T-helper 1 cell treated with Interleukin-12 subunit alpha and Interleukin-12 subunit beta and Interleukin-4 antibody, amounts not matched to agents 30 μg/mL and 1 μg/mL, for 36 hours (primary cell): ENCODE data around the gene PIBF1.
"Not testable (repeated sequence)": the region's sequence is repeated elsewhere in the genome, so short reads cannot be mapped to it uniquely, and the experiment has no call there.

Experiments used
- H3K27ac Mint-ChIP-seq: one replicate; pipeline ENCODE4 v1.8.0; 2021; ENCODE audit warnings: mild to moderate bottlenecking, mixed read lengths
- H3K27me3 Mint-ChIP-seq: one replicate; pipeline ENCODE4 v1.8.0; 2021; ENCODE audit warnings: low read depth, mixed read lengths
- H3K36me3 Mint-ChIP-seq: one replicate; pipeline ENCODE4 v1.8.0; 2021; ENCODE audit warnings: low read depth, mixed read lengths
- H3K4me1 Mint-ChIP-seq: one replicate; pipeline ENCODE4 v1.8.0; 2021; ENCODE audit warnings: low read depth, mixed read lengths
- H3K4me3 Mint-ChIP-seq: one replicate; pipeline ENCODE4 v1.8.0; 2021; ENCODE audit warnings: mild to moderate bottlenecking, moderate library complexity, mixed read lengths
- H3K9me3 Mint-ChIP-seq: one replicate; pipeline ENCODE4 v1.8.0; 2021; ENCODE audit warnings: mixed read lengths

PIBF1 gene

DNA sequence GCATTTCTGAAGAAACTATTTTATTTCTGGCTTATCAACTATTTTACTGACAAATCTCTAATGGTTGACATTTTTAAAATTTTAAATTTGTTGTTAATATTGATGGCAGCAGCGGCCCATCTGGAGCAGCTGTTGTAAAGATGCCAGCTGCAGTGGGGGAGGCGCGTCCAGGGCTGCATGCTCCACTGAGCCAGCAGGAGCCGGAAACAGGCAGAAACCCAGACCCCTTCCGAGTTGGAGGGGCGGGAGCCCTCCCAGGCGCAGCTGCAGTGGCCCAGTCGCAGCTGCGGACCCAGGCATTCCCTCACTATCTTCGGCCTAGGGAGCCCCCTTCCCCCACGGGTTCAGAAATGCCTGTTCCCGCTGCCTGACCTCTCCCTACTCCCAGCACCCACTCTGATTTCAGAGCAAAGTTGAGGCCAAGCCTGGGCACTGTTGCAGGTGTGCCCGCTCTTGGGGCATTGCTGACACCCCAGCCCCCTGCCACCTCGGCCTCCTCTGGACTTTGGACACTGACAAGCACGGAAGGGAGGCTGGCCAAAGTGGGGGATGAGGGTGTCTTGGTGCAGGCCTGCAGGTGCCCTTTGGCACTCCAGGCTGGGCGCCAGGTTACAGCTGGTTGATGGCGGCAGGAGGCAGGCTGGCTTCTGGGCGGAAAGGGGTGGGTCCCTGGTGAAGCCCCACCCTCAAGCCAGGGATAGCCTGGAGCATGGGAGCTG lies 69.2 kb downstream of the PIBF1 start:
- Mint-ChIP-seq H3K4me1 (peaks cover 3% of the 10 kb centered on the region), H3K27me3 (no peaks in the 10 kb centered on the region), H3K27ac (no peak overlapping the region), H3K36me3 (peaks cover 21% of the 10 kb centered on the region), H3K9me3 (no peaks in the 10 kb centered on the region), H3K4me3 (no peak overlapping the region)

DNA sequence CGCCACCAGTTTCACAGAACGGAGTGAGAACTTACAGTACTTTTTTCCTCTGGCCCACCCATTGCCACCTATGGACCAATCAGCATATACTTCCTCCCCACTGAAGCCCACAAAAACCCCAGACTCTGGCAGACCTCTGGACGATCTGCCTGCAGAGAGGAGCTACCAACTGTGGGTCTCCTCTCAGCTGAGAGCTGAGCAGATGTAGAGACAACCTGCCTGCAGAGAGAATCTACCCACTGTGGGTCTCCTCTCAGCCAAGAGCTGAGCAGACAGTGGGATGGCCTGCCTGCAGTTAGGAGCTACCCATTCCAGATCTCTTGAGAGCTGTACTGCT lies 69.7 kb downstream of the PIBF1 start:
- H3K27ac Mint-ChIP-seq = no peak overlapping the region
- peaks cover 3% of the 10 kb centered on the region for H3K4me1 Mint-ChIP-seq
- H3K4me3 Mint-ChIP-seq = no peak overlapping the region
- H3K27me3 Mint-ChIP-seq = no peaks in the 10 kb centered on the region
- peaks cover 17% of the 10 kb centered on the region for H3K36me3 Mint-ChIP-seq
- H3K9me3 Mint-ChIP-seq = no peaks in the 10 kb centered on the region

DNA sequence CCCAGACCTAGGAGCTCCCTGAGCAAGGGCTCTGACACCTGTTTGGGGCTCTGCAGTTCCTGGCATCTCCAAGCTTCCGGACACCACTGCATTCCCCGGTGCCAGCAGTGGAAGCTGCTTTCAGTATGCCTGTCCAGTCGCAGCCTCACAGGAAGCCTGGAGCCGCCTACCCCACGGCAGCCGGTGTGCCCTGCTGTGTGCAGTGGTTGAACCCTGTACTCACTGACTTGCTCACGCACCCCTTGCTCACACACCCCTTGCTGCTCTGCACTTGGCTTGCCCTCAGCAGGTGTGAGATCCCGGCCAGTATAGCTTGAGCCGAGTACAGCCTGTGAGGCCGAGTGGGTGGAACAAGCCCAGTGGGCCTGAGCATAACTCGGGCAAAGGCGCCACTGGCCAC lies 70.3 kb downstream of the PIBF1 start:
- Mint-ChIP-seq H3K4me3 (no peak overlapping the region), H3K27ac (no peak overlapping the region), H3K27me3 (no peaks in the 10 kb centered on the region), H3K4me1 (peaks cover 3% of the 10 kb centered on the region), H3K9me3 (no peaks in the 10 kb centered on the region), H3K36me3 (peaks cover 16% of the 10 kb centered on the region)

- no peaks in the 10 kb centered on the region for H3K27me3 Mint-ChIP-seq
- H3K4me3 Mint-ChIP-seq = no peak overlapping the region
- H3K27ac Mint-ChIP-seq = no peak overlapping the region
- no peaks in the 10 kb centered on the region for H3K9me3 Mint-ChIP-seq
- H3K36me3 Mint-ChIP-seq = peaks cover 10% of the 10 kb centered on the region
- H3K4me1 Mint-ChIP-seq = peaks cover 3% of the 10 kb centered on the region
Measured at GRCh38 chr13:72853000-72853399, 71.1 kb downstream of the PIBF1 start.

DNA sequence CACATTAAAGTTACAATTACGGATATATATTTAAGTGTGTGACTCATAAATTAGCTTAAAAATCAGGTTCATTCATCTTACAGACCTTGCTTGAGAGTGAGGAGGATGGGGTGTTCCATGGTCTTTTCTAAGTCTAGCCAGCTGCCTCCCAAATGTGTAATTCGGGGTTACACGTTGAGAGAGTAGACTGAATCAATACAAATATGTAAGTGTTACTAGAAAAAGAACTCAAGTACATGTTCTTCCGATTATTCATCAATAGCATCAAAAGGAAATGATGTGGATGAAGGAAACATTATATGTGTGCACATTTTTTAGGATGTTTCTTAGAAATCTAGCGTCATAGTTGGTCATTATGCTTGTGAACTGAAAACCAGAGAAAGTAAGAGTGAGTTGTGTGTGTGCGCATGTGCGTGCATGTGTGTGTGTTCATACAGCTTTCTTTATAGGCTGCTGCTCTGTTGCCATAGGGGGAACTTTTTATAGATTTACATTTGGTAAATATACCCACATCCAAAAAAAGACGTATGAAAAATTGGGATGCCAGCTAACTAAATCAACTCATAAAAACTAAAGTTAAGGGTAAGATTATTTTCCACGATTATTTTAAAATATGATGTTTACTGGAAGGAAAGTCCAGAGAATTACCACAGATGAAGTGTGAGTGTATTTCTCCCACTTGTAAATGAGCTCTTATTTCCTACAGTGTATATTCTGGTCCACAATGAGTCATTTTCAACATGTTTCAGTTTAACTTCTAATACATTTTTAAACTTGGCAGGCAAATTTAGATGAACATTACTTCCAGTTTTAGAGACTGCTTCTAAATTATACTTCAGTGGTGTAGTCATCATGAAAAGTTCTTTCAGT lies 82.4 kb downstream of the PIBF1 start:
- Mint-ChIP-seq H3K27me3 (no peaks in the 10 kb centered on the region), H3K4me3 (no peak overlapping the region), H3K27ac (no peak overlapping the region), H3K9me3 (peaks cover 3% of the 10 kb centered on the region), H3K36me3 (peaks cover 18% of the 10 kb centered on the region), H3K4me1 (peaks cover 4% of the 10 kb centered on the region)

DNA sequence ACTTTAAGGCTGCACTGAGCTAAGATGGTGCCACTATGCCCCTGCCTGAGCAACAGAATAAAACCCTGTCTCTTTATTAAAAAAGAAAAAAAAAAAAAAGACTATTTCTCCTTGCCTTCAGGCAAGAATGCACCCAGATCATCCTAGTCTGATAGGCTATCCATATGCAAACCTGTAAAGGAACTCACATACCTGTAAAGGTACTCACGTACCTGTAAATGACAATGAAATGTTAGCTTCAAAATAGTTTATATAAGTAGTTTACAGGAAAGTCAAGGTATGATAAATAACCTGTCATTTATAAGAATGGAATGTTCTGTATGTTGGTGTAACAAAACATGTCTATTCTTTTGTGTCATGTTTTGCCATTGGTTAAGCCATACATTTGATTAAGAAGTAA lies 86.3 kb downstream of the PIBF1 start:
- peaks cover 19% of the 10 kb centered on the region for H3K36me3 Mint-ChIP-seq
- H3K27me3 Mint-ChIP-seq = no peaks in the 10 kb centered on the region
- H3K4me3 Mint-ChIP-seq = no peak overlapping the region
- peaks cover 4% of the 10 kb centered on the region for H3K4me1 Mint-ChIP-seq
- peaks cover 3% of the 10 kb centered on the region for H3K9me3 Mint-ChIP-seq
- no peak overlapping the region for H3K27ac Mint-ChIP-seq

- Mint-ChIP-seq H3K27ac (no peak overlapping the region), H3K9me3 (peaks cover 15% of the 10 kb centered on the region), H3K4me1 (peaks cover 8% of the 10 kb centered on the region), H3K27me3 (no peaks in the 10 kb centered on the region), H3K36me3 (peaks cover 18% of the 10 kb centered on the region), H3K4me3 (no peak overlapping the region)
Measured at GRCh38 chr13:72875233-72875632, 93.3 kb downstream of the PIBF1 start.

- H3K27ac Mint-ChIP-seq = no peak overlapping the region
- no peaks in the 10 kb centered on the region for H3K4me1 Mint-ChIP-seq
- H3K27me3 Mint-ChIP-seq = no peaks in the 10 kb centered on the region
- H3K9me3 Mint-ChIP-seq = peaks cover 11% of the 10 kb centered on the region
- H3K4me3 Mint-ChIP-seq = no peak overlapping the region
- peaks cover 20% of the 10 kb centered on the region for H3K36me3 Mint-ChIP-seq
Measured at GRCh38 chr13:72884101-72884500, 102.2 kb downstream of the PIBF1 start.

DNA sequence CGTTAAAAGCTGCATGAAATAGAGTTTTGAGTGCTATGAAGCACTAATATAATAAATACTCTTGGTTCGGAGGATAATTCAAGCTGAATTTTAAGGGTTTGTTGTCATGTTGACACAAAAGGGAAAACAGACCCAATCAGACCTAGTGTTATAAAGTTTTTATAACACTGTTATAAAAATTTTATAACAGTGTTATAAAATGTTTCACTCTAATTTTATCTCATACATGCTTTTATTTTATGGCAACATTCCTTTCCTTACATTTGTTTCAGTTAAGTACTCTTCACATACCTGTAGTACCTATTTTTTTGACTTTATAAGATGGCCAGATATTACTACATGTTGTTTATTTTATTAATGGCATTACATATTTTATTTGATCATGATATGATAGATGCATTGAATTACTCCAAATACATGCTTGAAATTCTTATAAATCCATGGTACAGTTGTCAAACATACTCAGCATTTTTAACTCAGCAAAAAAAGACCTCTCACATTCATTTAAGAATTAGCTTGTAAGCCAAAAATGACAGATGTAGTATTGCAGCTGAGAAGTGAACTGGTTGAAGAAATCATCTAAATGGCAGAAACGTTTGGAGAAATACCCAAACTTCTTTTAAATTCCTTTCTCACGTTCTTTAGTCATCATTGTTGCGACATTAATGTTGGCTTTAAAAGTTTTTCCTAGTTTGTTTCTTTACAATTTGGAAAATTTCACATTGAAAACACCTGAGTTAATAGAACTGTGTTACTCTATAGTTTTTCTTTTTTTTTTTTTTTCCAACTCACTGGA lies 104.5 kb downstream of the PIBF1 start:
- no peak overlapping the region for H3K27ac Mint-ChIP-seq
- peaks cover 7% of the 10 kb centered on the region for H3K9me3 Mint-ChIP-seq
- no peaks in the 10 kb centered on the region for H3K4me1 Mint-ChIP-seq
- no peaks in the 10 kb centered on the region for H3K27me3 Mint-ChIP-seq
- H3K4me3 Mint-ChIP-seq = no peak overlapping the region
- H3K36me3 Mint-ChIP-seq = peaks cover 15% of the 10 kb centered on the region

GRCh38 chr13:72889495-72889894 lies 107.6 kb downstream of the PIBF1 start:
- Mint-ChIP-seq H3K27me3 (no peaks in the 10 kb centered on the region), H3K9me3 (no peaks in the 10 kb centered on the region), H3K36me3 (peaks cover 4% of the 10 kb centered on the region), H3K4me3 (no peak overlapping the region), H3K27ac (no peak overlapping the region), H3K4me1 (no peaks in the 10 kb centered on the region)

GRCh38 chr13:72890546-72890945 lies 108.6 kb downstream of the PIBF1 start:
- Mint-ChIP-seq H3K9me3 (no peaks in the 10 kb centered on the region), H3K27ac (no peak overlapping the region), H3K36me3 (peaks cover 5% of the 10 kb centered on the region), H3K4me1 (no peaks in the 10 kb centered on the region), H3K27me3 (no peaks in the 10 kb centered on the region), H3K4me3 (no peak overlapping the region)

- H3K9me3 Mint-ChIP-seq = peaks cover 3% of the 10 kb centered on the region
- H3K27me3 Mint-ChIP-seq = no peaks in the 10 kb centered on the region
- H3K36me3 Mint-ChIP-seq = peaks cover 11% of the 10 kb centered on the region
Measured at GRCh38 chr13:72891423-72891822, 109.5 kb downstream of the PIBF1 start.

GRCh38 chr13:72896869-72897268 lies 114.9 kb downstream of the PIBF1 start:
- Mint-ChIP-seq H3K9me3 (peaks cover 18% of the 10 kb centered on the region), H3K27me3 (no peaks in the 10 kb centered on the region), H3K27ac (no peak overlapping the region), H3K36me3 (peaks cover 29% of the 10 kb centered on the region), H3K4me3 (no peak overlapping the region), H3K4me1 (no peaks in the 10 kb centered on the region)

More at GRCh38 chr13:72891423-72891822, 109.5 kb downstream of the PIBF1 start:
- no peak overlapping the region for H3K4me3 Mint-ChIP-seq
- no peak overlapping the region for H3K27ac Mint-ChIP-seq
- H3K4me1 Mint-ChIP-seq = no peaks in the 10 kb centered on the region

DNA sequence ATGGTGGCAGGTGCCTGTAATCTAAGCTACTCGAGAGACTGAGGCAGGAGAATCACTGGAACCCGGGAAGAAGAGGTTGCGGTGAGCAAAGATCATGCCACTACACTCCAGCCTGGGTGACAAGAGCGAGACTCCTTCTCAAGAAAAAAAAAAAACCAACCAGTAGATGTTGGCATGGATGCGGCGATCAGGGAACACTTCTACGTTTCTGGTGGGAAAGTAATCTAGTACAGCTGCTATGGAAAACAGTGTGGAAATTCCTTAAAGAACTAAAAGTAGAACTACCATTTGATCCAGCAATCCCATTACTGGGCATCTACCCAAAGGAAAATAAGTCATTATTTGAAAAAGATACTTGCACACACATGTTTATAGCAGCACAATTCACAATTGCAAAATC lies 119.6 kb downstream of the PIBF1 start:
- H3K4me3 Mint-ChIP-seq, H3K27me3 Mint-ChIP-seq, H3K4me1 Mint-ChIP-seq, H3K27ac Mint-ChIP-seq: not testable (repeated sequence)
- Mint-ChIP-seq H3K36me3 (peaks cover 20% of the 10 kb centered on the region), H3K9me3 (peaks cover 14% of the 10 kb centered on the region)
